Measurements from ENCODE around the gene ARVCF.

Gene ARVCF

GRCh38 chr22:19990609-19991394, 25.8 kb downstream of the ARVCF start:
- H3K4me3 Mint-ChIP-seq: no peak overlapping the region
- H3K9me3 Mint-ChIP-seq: no peaks in the 10 kb centered on the region
- no peaks in the 10 kb centered on the region for H3K4me1 Mint-ChIP-seq
- H3K36me3 Mint-ChIP-seq: no peaks in the 10 kb centered on the region
- no peaks in the 10 kb centered on the region for H3K27me3 Mint-ChIP-seq
- H3K27ac Mint-ChIP-seq: no peak overlapping the region

GRCh38 chr22:19990188-19990587, 26.4 kb downstream of the ARVCF start:
- H3K36me3 Mint-ChIP-seq: no peaks in the 10 kb centered on the region
- no peaks in the 10 kb centered on the region for H3K4me1 Mint-ChIP-seq
- no peak overlapping the region for H3K27ac Mint-ChIP-seq
- H3K4me3 Mint-ChIP-seq: no peak overlapping the region
- H3K9me3 Mint-ChIP-seq: no peaks in the 10 kb centered on the region
- no peaks in the 10 kb centered on the region for H3K27me3 Mint-ChIP-seq

GRCh38 chr22:19989725-19990067, 26.9 kb downstream of the ARVCF start:
- no peak overlapping the region for H3K4me3 Mint-ChIP-seq
- H3K4me1 Mint-ChIP-seq: no peaks in the 10 kb centered on the region
- no peaks in the 10 kb centered on the region for H3K27me3 Mint-ChIP-seq
- no peak overlapping the region for H3K27ac Mint-ChIP-seq
- H3K9me3 Mint-ChIP-seq: no peaks in the 10 kb centered on the region
- H3K36me3 Mint-ChIP-seq: no peaks in the 10 kb centered on the region

GRCh38 chr22:19988965-19989724, 27.5 kb downstream of the ARVCF start:
- Mint-ChIP-seq H3K4me3 (no peak overlapping the region), H3K27me3 (no peaks in the 10 kb centered on the region), H3K4me1 (no peaks in the 10 kb centered on the region), H3K27ac (no peak overlapping the region), H3K36me3 (no peaks in the 10 kb centered on the region), H3K9me3 (no peaks in the 10 kb centered on the region)

GRCh38 chr22:19988331-19988808, 28.3 kb downstream of the ARVCF start:
- Mint-ChIP-seq H3K27me3 (no peaks in the 10 kb centered on the region), H3K4me3 (peak overlapping the region; percentile 23), H3K4me1 (no peaks in the 10 kb centered on the region), H3K36me3 (no peaks in the 10 kb centered on the region), H3K9me3 (no peaks in the 10 kb centered on the region), H3K27ac (no peak overlapping the region)

- no peaks in the 10 kb centered on the region for H3K9me3 Mint-ChIP-seq
- H3K36me3 Mint-ChIP-seq: no peaks in the 10 kb centered on the region
- H3K4me3 Mint-ChIP-seq: peak overlapping the region; percentile 33
- H3K27me3 Mint-ChIP-seq: no peaks in the 10 kb centered on the region
- H3K27ac Mint-ChIP-seq: no peak overlapping the region
- H3K4me1 Mint-ChIP-seq: no peaks in the 10 kb centered on the region
These were observed 29.0 kb downstream of the ARVCF start for GRCh38 chr22:19987394-19988306.

- Mint-ChIP-seq H3K27me3 (no peaks in the 10 kb centered on the region), H3K9me3 (no peaks in the 10 kb centered on the region), H3K36me3 (no peaks in the 10 kb centered on the region), H3K4me3 (peak overlapping the region; percentile 58), H3K27ac (no peak overlapping the region), H3K4me1 (no peaks in the 10 kb centered on the region)
These were observed 29.9 kb downstream of the ARVCF start for GRCh38 chr22:19986410-19987341.

- H3K9me3 Mint-ChIP-seq: no peaks in the 10 kb centered on the region
- H3K27ac Mint-ChIP-seq: no peak overlapping the region
- H3K4me1 Mint-ChIP-seq: no peaks in the 10 kb centered on the region
- H3K4me3 Mint-ChIP-seq: peak overlapping the region; percentile 58
- no peaks in the 10 kb centered on the region for H3K36me3 Mint-ChIP-seq
- H3K27me3 Mint-ChIP-seq: no peaks in the 10 kb centered on the region
These were observed 30.6 kb downstream of the ARVCF start for GRCh38 chr22:19986011-19986409.

- H3K36me3 Mint-ChIP-seq: no peaks in the 10 kb centered on the region
- H3K27ac Mint-ChIP-seq: no peak overlapping the region
- no peaks in the 10 kb centered on the region for H3K9me3 Mint-ChIP-seq
- H3K27me3 Mint-ChIP-seq: no peaks in the 10 kb centered on the region
- H3K4me1 Mint-ChIP-seq: no peaks in the 10 kb centered on the region
- peak overlapping the region; percentile 15 for H3K4me3 Mint-ChIP-seq
These were observed 31.5 kb downstream of the ARVCF start for GRCh38 chr22:19984851-19985811.

GRCh38 chr22:19984201-19984753, 32.3 kb downstream of the ARVCF start:
- Mint-ChIP-seq H3K36me3 (no peaks in the 10 kb centered on the region), H3K4me1 (no peaks in the 10 kb centered on the region), H3K4me3 (no peak overlapping the region), H3K9me3 (no peaks in the 10 kb centered on the region), H3K27ac (no peak overlapping the region), H3K27me3 (no peaks in the 10 kb centered on the region)

GRCh38 chr22:19983741-19984140, 32.9 kb downstream of the ARVCF start:
- no peak overlapping the region for H3K27ac Mint-ChIP-seq
- no peaks in the 10 kb centered on the region for H3K4me1 Mint-ChIP-seq
- H3K9me3 Mint-ChIP-seq: no peaks in the 10 kb centered on the region
- H3K4me3 Mint-ChIP-seq: no peak overlapping the region
- H3K36me3 Mint-ChIP-seq: no peaks in the 10 kb centered on the region
- H3K27me3 Mint-ChIP-seq: no peaks in the 10 kb centered on the region

GRCh38 chr22:19982991-19983578, 33.5 kb downstream of the ARVCF start:
- Mint-ChIP-seq H3K27me3 (no peaks in the 10 kb centered on the region), H3K36me3 (no peaks in the 10 kb centered on the region), H3K4me3 (no peak overlapping the region), H3K9me3 (no peaks in the 10 kb centered on the region), H3K27ac (no peak overlapping the region), H3K4me1 (no peaks in the 10 kb centered on the region)
